OCI-LY1 (cell line): Measurements from ENCODE around the gene ZNF569.
"Not testable (repeated sequence)": the region's sequence is repeated elsewhere in the genome, so short reads cannot be mapped to it uniquely, and the experiment has no call there.

Experiments
- H2AFZ ChIP-seq: fragments of 200-600 bp; sonication (generic), shearing (Covaris generic); 2 replicates; pipeline ENCODE4 v1.6.0; 2014; ENCODE audit warnings: antibody characterized with exemption, mild to moderate bottlenecking, low read length
- H3F3A ChIP-seq: fragments of 200-600 bp; sonication (generic), shearing (Covaris generic); 2 replicates; pipeline ENCODE4 v1.6.0; 2014; ENCODE audit warnings: mild to moderate bottlenecking, antibody characterized with exemption, low read length, moderate library complexity; ENCODE audit not compliant: insufficient read depth
- H3K27ac ChIP-seq: fragments of 200-600 bp; sonication (generic); 2 replicates; pipeline ENCODE4 v1.5.1; 2014; ENCODE audit warnings: low read length, mixed run types, mild to moderate bottlenecking, low read depth; ENCODE audit not compliant: poor library complexity, severe bottlenecking
- H3K27me3 ChIP-seq: fragments of 200-600 bp; sonication (generic); 2 replicates; pipeline ENCODE4 v1.6.0; 2014; ENCODE audit warnings: antibody characterized with exemption, mild to moderate bottlenecking, low read length, moderate library complexity; ENCODE audit not compliant: insufficient read depth
- H3K36me3 ChIP-seq: fragments of 200-600 bp; sonication (generic); 2 replicates; pipeline ENCODE4 v1.6.1; 2014; ENCODE audit warnings: mild to moderate bottlenecking, antibody characterized with exemption, low read length, moderate library complexity, mixed read lengths; ENCODE audit not compliant: insufficient read depth
- H3K4me1 ChIP-seq: fragments of 200-600 bp; sonication (generic); 2 replicates; pipeline ENCODE4 v1.5.1; 2014; ENCODE audit warnings: mild to moderate bottlenecking, low read length, moderate library complexity; ENCODE audit not compliant: insufficient read depth, severe bottlenecking
- H3K4me2 ChIP-seq: fragments of 200-600 bp; sonication (generic), shearing (Covaris generic); 2 replicates; pipeline ENCODE4 v1.6.1; 2014; ENCODE audit warnings: low read length
- H3K4me3 ChIP-seq: fragments of 200-600 bp; sonication (generic); 2 replicates; pipeline ENCODE4 v1.5.1; 2014; ENCODE audit warnings: low read length, low read depth, mild to moderate bottlenecking, mixed read lengths; ENCODE audit not compliant: poor library complexity, severe bottlenecking
- H3K79me2 ChIP-seq: fragments of 200-600 bp; shearing (Covaris generic); 2 replicates; pipeline ENCODE4 v1.6.1; 2016; ENCODE audit warnings: mixed run types, low read length, mixed read lengths; ENCODE audit not compliant: insufficient read depth
- H3K9ac ChIP-seq: fragments of 200-600 bp; sonication (generic), shearing (Covaris generic); 2 replicates; pipeline ENCODE4 v1.6.1; 2014; ENCODE audit warnings: mild to moderate bottlenecking, low read length, mixed read lengths
- H3K9me2 ChIP-seq: fragments of 200-600 bp; sonication (generic), shearing (Covaris generic); 2 replicates; pipeline ENCODE4 v1.6.1; 2014; ENCODE audit warnings: low read depth, mild to moderate bottlenecking, low read length, mixed read lengths
- H3K9me3 ChIP-seq: fragments of 200-600 bp; shearing (Covaris generic); 2 replicates; pipeline ENCODE4 v1.6.1; 2014; ENCODE audit warnings: low read length, mixed read lengths
- H4K20me1 ChIP-seq: fragments of 200-600 bp; sonication (generic), shearing (Covaris generic); 2 replicates; pipeline ENCODE4 v1.6.0; 2016; ENCODE audit warnings: mild to moderate bottlenecking, low read length; ENCODE audit not compliant: insufficient read depth
- CTCF ChIP-seq: fragments of 200-600 bp; sonication (generic), shearing (Covaris generic); IDR thresholded peaks from 2 replicates; pipeline ENCODE4 v1.5.1; 2017; ENCODE audit warnings: mild to moderate bottlenecking, antibody characterized with exemption, low read length, moderate library complexity, mixed read lengths
- EZH2 ChIP-seq: fragments of 200-600 bp; sonication (generic), shearing (Covaris generic); IDR thresholded peaks from 2 replicates; pipeline ENCODE4 v1.8.0; 2017; ENCODE audit warnings: borderline replicate concordance, mixed run types, mild to moderate bottlenecking, antibody characterized with exemption, low read length, moderate library complexity, mixed read lengths

Gene ZNF569

GRCh38 chr19:37403403-37403802 is 63.8 kb downstream of the ZNF569 start:
- no peaks in the 10 kb centered on the region for H3F3A ChIP-seq
- peaks cover 23% of the 10 kb centered on the region for H3K9me3 ChIP-seq
- no peak overlapping the region for H2AFZ ChIP-seq
- no peak overlapping the region for H3K4me2 ChIP-seq
- no peaks in the 10 kb centered on the region for H3K36me3 ChIP-seq
- H3K4me1 ChIP-seq = no peaks in the 10 kb centered on the region
- no peaks in the 10 kb centered on the region for H4K20me1 ChIP-seq
- no peaks in the 10 kb centered on the region for H3K79me2 ChIP-seq
- no peak for TF ChIP-seq CTCF
- TF ChIP-seq EZH2 = no peak
- H3K9ac ChIP-seq = no peak overlapping the region
- H3K27ac ChIP-seq = no peak overlapping the region
- no peaks in the 10 kb centered on the region for H3K27me3 ChIP-seq
- no peaks in the 10 kb centered on the region for H3K9me2 ChIP-seq
- H3K4me3 ChIP-seq = no peak overlapping the region

- H3K4me2 ChIP-seq = no peak overlapping the region
- H3K4me1 ChIP-seq = no peaks in the 10 kb centered on the region
- peaks cover 21% of the 10 kb centered on the region for H3K9me3 ChIP-seq
- no peaks in the 10 kb centered on the region for H3K9me2 ChIP-seq
- no peak overlapping the region for H3K4me3 ChIP-seq
- H3K36me3 ChIP-seq = no peaks in the 10 kb centered on the region
- H3F3A ChIP-seq = no peaks in the 10 kb centered on the region
- no peak overlapping the region for H3K9ac ChIP-seq
- H4K20me1 ChIP-seq = no peaks in the 10 kb centered on the region
- TF ChIP-seq CTCF = no peak
- no peak for TF ChIP-seq EZH2
- no peak overlapping the region for H3K27ac ChIP-seq
- no peaks in the 10 kb centered on the region for H3K27me3 ChIP-seq
- no peaks in the 10 kb centered on the region for H3K79me2 ChIP-seq
- H2AFZ ChIP-seq = no peak overlapping the region
Observed at GRCh38 chr19:37401078-37401477, 66.2 kb downstream of the ZNF569 start.

- not testable (repeated sequence) for H3K4me2 ChIP-seq, H3K27ac ChIP-seq, H3K9me2 ChIP-seq, H3K79me2 ChIP-seq, H4K20me1 ChIP-seq, H3F3A ChIP-seq, H2AFZ ChIP-seq, H3K9ac ChIP-seq, H3K4me3 ChIP-seq, H3K4me1 ChIP-seq, H3K27me3 ChIP-seq
- H3K36me3 ChIP-seq = peaks cover 30% of the 10 kb centered on the region
- H3K9me3 ChIP-seq = peaks cover 43% of the 10 kb centered on the region
Observed at GRCh38 chr19:37391399-37391798, 75.8 kb downstream of the ZNF569 start.

- H3K27ac ChIP-seq = no peak overlapping the region
- no peak overlapping the region for H2AFZ ChIP-seq
- H3K9ac ChIP-seq = no peak overlapping the region
- H3K4me1 ChIP-seq = no peaks in the 10 kb centered on the region
- no peaks in the 10 kb centered on the region for H3K9me2 ChIP-seq
- H3K4me3 ChIP-seq = no peak overlapping the region
- H3K36me3 ChIP-seq = peaks cover 51% of the 10 kb centered on the region
- TF ChIP-seq CTCF (no peak), EZH2 (no peak)
- H4K20me1 ChIP-seq = no peaks in the 10 kb centered on the region
- H3F3A ChIP-seq = no peaks in the 10 kb centered on the region
- no peak overlapping the region for H3K4me2 ChIP-seq
- peaks cover 40% of the 10 kb centered on the region for H3K9me3 ChIP-seq
- H3K27me3 ChIP-seq = no peaks in the 10 kb centered on the region
- no peaks in the 10 kb centered on the region for H3K79me2 ChIP-seq
Observed at GRCh38 chr19:37389234-37389633, 78.0 kb downstream of the ZNF569 start.
